ENCODE data around the gene TLK1. TPM values are rescaled to one million over a fixed set of nuclear protein-coding genes. Genes with fewer than 3 reads are reported as not detected.

TLK1 gene
- polyA plus RNA-seq, 1 donor from 2014 or later: 33.1 TPM

- no peaks in the 10 kb centered on the region for H3F3A ChIP-seq (ENCODE audit: insufficient read depth, low read length, poor library complexity, severe bottlenecking)
- no peaks in the 10 kb centered on the region for H4K20me1 ChIP-seq (ENCODE audit: insufficient read depth)
- H2AFZ ChIP-seq (ENCODE audit: low read depth, low read length): peak overlapping the region; percentile 30
- H3K9ac ChIP-seq (ENCODE audit: low read length): peak overlapping the region; percentile 87
- no peaks in the 10 kb centered on the region for H3K27me3 ChIP-seq (ENCODE audit: insufficient read depth, low read depth, low read length)
- TF ChIP-seq EP300 (conservative IDR thresholded peaks at IDR 0.05; ENCODE audit: poor library complexity, severe bottlenecking) (no peak), EZH2 (IDR thresholded peaks at IDR 0.05; ENCODE audit: borderline replicate concordance, insufficient read depth, low read length, poor library complexity, severe bottlenecking) (no peak), SMC3 (conservative IDR thresholded peaks at IDR 0.05; ENCODE audit: poor library complexity) (peak; percentile 29), MXI1 (conservative IDR thresholded peaks at IDR 0.05; ENCODE audit: poor library complexity, severe bottlenecking) (peak; percentile 48), CTCF (IDR thresholded peaks at IDR 0.05; ENCODE audit: poor library complexity, severe bottlenecking) (no peak), RAD21 (conservative IDR thresholded peaks at IDR 0.05) (peak; percentile 26), TAF1 (IDR thresholded peaks at IDR 0.05; ENCODE audit: low read depth) (peak; percentile 17), POLR2AphosphoS5 (IDR thresholded peaks at IDR 0.05) (peak; percentile 22), REST (IDR thresholded peaks at IDR 0.05; ENCODE audit: borderline replicate concordance) (no peak)
- H3K27ac ChIP-seq (ENCODE audit: low read length): peak overlapping the region; percentile 92
- H3K79me2 ChIP-seq (replicated peaks; ENCODE audit: insufficient read depth, low read length): peaks cover 31% of the 10 kb centered on the region
- H3K36me3 ChIP-seq (ENCODE audit: insufficient read depth, low read length): no peaks in the 10 kb centered on the region
- H3K9me3 ChIP-seq (ENCODE audit: low read length): no peaks in the 10 kb centered on the region
- no peaks in the 10 kb centered on the region for H3K9me2 ChIP-seq (ENCODE audit: insufficient read depth, low read length)
- peak overlapping the region; percentile 27 for H3K4me2 ChIP-seq (ENCODE audit: low read length)
- peak overlapping the region; percentile 88 for H3K4me3 ChIP-seq (ENCODE audit: low read length)
These were observed 455 bp upstream of the TLK1 start for GRCh38 chr2:171160956-171161740.

GRCh38 chr2:171159372-171160118, 1.1 kb downstream of the TLK1 start:
- Histone ChIP-seq H3K36me3 (ENCODE audit: insufficient read depth, low read length) (no peaks in the 10 kb centered on the region), H3F3A (ENCODE audit: insufficient read depth, low read length, poor library complexity, severe bottlenecking) (no peaks in the 10 kb centered on the region), H3K27me3 (ENCODE audit: insufficient read depth, low read depth, low read length) (no peaks in the 10 kb centered on the region), H3K4me3 (ENCODE audit: low read length) (peak overlapping the region; percentile 88), H3K9me3 (ENCODE audit: low read length) (no peaks in the 10 kb centered on the region), H3K79me2 (replicated peaks; ENCODE audit: insufficient read depth, low read length) (peaks cover 47% of the 10 kb centered on the region), H3K4me2 (ENCODE audit: low read length) (peak overlapping the region; percentile 84), H3K27ac (ENCODE audit: low read length) (peak overlapping the region; percentile 92), H4K20me1 (ENCODE audit: insufficient read depth) (no peaks in the 10 kb centered on the region), H3K9ac (ENCODE audit: low read length) (peak overlapping the region; percentile 87), H3K9me2 (ENCODE audit: insufficient read depth, low read length) (no peaks in the 10 kb centered on the region), H2AFZ (ENCODE audit: low read depth, low read length) (no peak overlapping the region)
- TF ChIP-seq REST (IDR thresholded peaks at IDR 0.05; ENCODE audit: borderline replicate concordance) (no peak), RAD21 (conservative IDR thresholded peaks at IDR 0.05) (peak; percentile 79), CTCF (IDR thresholded peaks at IDR 0.05; ENCODE audit: poor library complexity, severe bottlenecking) (peak; percentile 76), POLR2AphosphoS5 (IDR thresholded peaks at IDR 0.05) (peak; percentile 49), SMC3 (conservative IDR thresholded peaks at IDR 0.05; ENCODE audit: poor library complexity) (peak; percentile 78), MXI1 (conservative IDR thresholded peaks at IDR 0.05; ENCODE audit: poor library complexity, severe bottlenecking) (peak; percentile 70), TAF1 (IDR thresholded peaks at IDR 0.05; ENCODE audit: low read depth) (peak; percentile 12), EP300 (conservative IDR thresholded peaks at IDR 0.05; ENCODE audit: poor library complexity, severe bottlenecking) (no peak)

All from neural cell (in vitro differentiated cells).